ENCODE data around the gene A2M. TPM values are rescaled to one million over a fixed set of nuclear protein-coding genes. Genes with fewer than 3 reads are reported as not detected.

The A2M gene
- total and polyA plus RNA-seq, 2 of the 4 experiments (the other 2 are of a cell fraction) = 1.1 to 3.2 TPM

- BruUV-seq (replicated peaks) = no TSS peak
- POLR2A ChIA-PET (ENCODE audit: unreplicated experiment) = no interaction called here
- Histone ChIP-seq H4K20me1 (ENCODE audit: insufficient read depth, low read length) (no peaks in the 10 kb centered on the region), H3K36me3 (ENCODE audit: control insufficient read depth, insufficient read depth, low read length) (peaks cover 7% of the 10 kb centered on the region; the same call in 1 of the 2 replicates), H4K91ac (ENCODE audit: insufficient read depth, low read depth, low read length) (no peak overlapping the region), H2AFZ (replicated peaks; ENCODE audit: low read length, poor library complexity) (no peak overlapping the region), H3K79me1 (ENCODE audit: low read depth in 1 of 2, low read length in 2 of 2) (no peaks in the 10 kb centered on the region), H3K4me3 (ENCODE audit: insufficient read depth, low read depth, low read length) (no peak overlapping the region), H4K5ac (ENCODE audit: low read depth, low read length) (no peak overlapping the region), H4K8ac (ENCODE audit: low read depth in 2 of 2, low read length in 2 of 2) (no peak overlapping the region), H3K27ac (ENCODE audit: insufficient read depth, low read length) (no peak overlapping the region), H3K56ac (ENCODE audit: extremely low read depth, insufficient read depth, low read length) (no peak overlapping the region), H3K4me2 (ENCODE audit: low read depth, low read length) (no peak overlapping the region), H2AK9ac (replicated peaks; ENCODE audit: low read depth, low read length, poor library complexity) (no peak overlapping the region), H3K9me3 (ENCODE audit: control insufficient read depth, insufficient read depth, low read length) (no peaks in the 10 kb centered on the region), H3K9ac (ENCODE audit: low read depth, low read length) (no peak overlapping the region), H3K18ac (ENCODE audit: low read depth, low read length) (no peak overlapping the region), H3K4ac (ENCODE audit: low read depth, low read length) (no peak overlapping the region), H3K4me1 (ENCODE audit: control insufficient read depth, insufficient read depth, low read length) (no peaks in the 10 kb centered on the region), H3K27me3 (ENCODE audit: control insufficient read depth, insufficient read depth, low read length) (no peaks in the 10 kb centered on the region), H3K9me1 (ENCODE audit: insufficient read depth, low read length) (no peaks in the 10 kb centered on the region), H3K23ac (ENCODE audit: low read depth, low read length) (no peak overlapping the region), H2BK5ac (ENCODE audit: low read depth, low read length, poor library complexity, severe bottlenecking) (no peak overlapping the region), H3K14ac (replicated peaks; ENCODE audit: low read depth, low read length) (no peak overlapping the region), H2AK5ac (ENCODE audit: low read depth, low read length) (no peak overlapping the region), H2BK15ac (ENCODE audit: low read depth, low read length) (no peak overlapping the region), H2BK120ac (ENCODE audit: low read depth, low read length) (no peak overlapping the region), H2BK20ac (ENCODE audit: low read depth, low read length) (no peak overlapping the region)
- intact Hi-C loops (cut with micrococcal nuclease) (no loop called here), dilution Hi-C loops (cut with HindIII; ENCODE audit: low sequenced_read_pairs, unreplicated experiment) (no loop called here), in situ Hi-C loops (cut with MboI; ENCODE audit: low sequenced_read_pairs) (no loop called here)
- no peak for DNase-seq
- ATAC-seq (ENCODE audit: low read depth) = no peak
- TF ChIP-seq RCOR1 (IDR thresholded peaks at IDR 0.05; ENCODE audit: insufficient replicate concordance, low read length) (no peak), CEBPB (IDR thresholded peaks at IDR 0.05; ENCODE audit: low read depth, low read length) (no peak), POLR2A (IDR thresholded peaks at IDR 0.05; ENCODE audit: low read depth, low read length) (no peak), MXI1 (IDR thresholded peaks at IDR 0.05; ENCODE audit: borderline replicate concordance, low read depth, low read length) (no peak), USF2 (IDR thresholded peaks at IDR 0.05; ENCODE audit: low read depth, low read length) (no peak), FOS (IDR thresholded peaks at IDR 0.05; ENCODE audit: low read depth, low read length) (no peak), MAZ (IDR thresholded peaks at IDR 0.05; ENCODE audit: borderline replicate concordance, low read depth, low read length) (no peak), NFE2L2 (IDR thresholded peaks at IDR 0.05; ENCODE audit: low read depth, low read length) (no peak), ELK1 (IDR thresholded peaks at IDR 0.05; ENCODE audit: borderline replicate concordance, low read depth, low read length) (no peak), CTCF (conservative IDR thresholded peaks at IDR 0.05; ENCODE audit: low read depth, low read length) (no peak), RFX5 (IDR thresholded peaks at IDR 0.05; ENCODE audit: low read depth, low read length) (no peak)
- CTCF ChIA-PET = interaction anchor here (0.5 to 0.6 kb wide), 2 partner anchors 64 to 448 kb away, joined by 3 read pairs; no protein-coding TSS in a partner anchor
Observed at GRCh38 chr12:9104767-9105423, 10.8 kb downstream of the A2M start.
